T-helper 22 cell (primary cell): ENCODE measurements around the gene REST.
"Not testable (repeated sequence)": the region's sequence is repeated elsewhere in the genome, so short reads cannot be mapped to it uniquely, and the experiment has no call there.

ENCODE experiments used
- DNase-seq: peaks from one replicate; pipeline ENCODE4 v3.0.0-alpha.2; 2020; ENCODE audit warnings: low read depth

The REST gene

GRCh38 chr4:56910172-56910967 lies 2.7 kb downstream of the REST start:
- DNase-seq = no peak

GRCh38 chr4:56914336-56914735 lies 6.6 kb downstream of the REST start:
- DNase-seq = no peak

GRCh38 chr4:56914977-56915376 lies 7.3 kb downstream of the REST start:
- not testable (repeated sequence) for DNase-seq

- DNase-seq = no peak
These were observed 19.5 kb downstream of the REST start for GRCh38 chr4:56927196-56927595.

- DNase-seq = no peak
These were observed 22.9 kb downstream of the REST start for GRCh38 chr4:56930638-56931037.

GRCh38 chr4:56931924-56932323 lies 24.2 kb downstream of the REST start:
- no peak for DNase-seq

GRCh38 chr4:56937262-56937661 lies 29.6 kb downstream of the REST start:
- DNase-seq = no peak

- not testable (repeated sequence) for DNase-seq
These were observed 32.1 kb downstream of the REST start for GRCh38 chr4:56939826-56940225.

- no peak for DNase-seq
These were observed 32.7 kb downstream of the REST start for GRCh38 chr4:56940403-56940802.

- no peak for DNase-seq
These were observed 33.3 kb downstream of the REST start for GRCh38 chr4:56940971-56941370.

GRCh38 chr4:56941403-56941802 lies 33.7 kb downstream of the REST start:
- no peak for DNase-seq

GRCh38 chr4:56953680-56954520 lies 46.2 kb downstream of the REST start:
- DNase-seq = no peak

- DNase-seq = no peak
These were observed 50.4 kb downstream of the REST start for GRCh38 chr4:56958111-56958517.

GRCh38 chr4:56959100-56959499 lies 51.4 kb downstream of the REST start:
- no peak for DNase-seq

GRCh38 chr4:56961107-56961500 lies 53.4 kb downstream of the REST start:
- no peak for DNase-seq

- DNase-seq = no peak
These were observed 63.7 kb downstream of the REST start for GRCh38 chr4:56971383-56971782.

GRCh38 chr4:56972389-56972788 lies 64.7 kb downstream of the REST start:
- DNase-seq = no peak

- no peak for DNase-seq
These were observed 65.1 kb downstream of the REST start for GRCh38 chr4:56972809-56973208.

- no peak for DNase-seq
These were observed 65.6 kb downstream of the REST start for GRCh38 chr4:56973336-56973735.

- DNase-seq = no peak
These were observed 68.7 kb downstream of the REST start for GRCh38 chr4:56976283-56976836.

- peak; percentile 19 for DNase-seq
These were observed 69.2 kb downstream of the REST start for GRCh38 chr4:56976837-56977320.

GRCh38 chr4:56977321-56978012 lies 69.8 kb downstream of the REST start, which contains the start of gene NOA1:
Gene NOA1, minus strand, starts transcription at chr4:56977606. Its CDS starts 21 bp downstream, at chr4:56977585.
- DNase-seq = peak; percentile 94
